IMR-90 (cell line): ENCODE measurements around the gene ALOXE3.

Experiments
- CEBPB ChIP-seq: IDR thresholded peaks from 2 replicates; pipeline ENCODE4 v1.6.1; 2012; ENCODE audit warnings: low read depth, low read length, improper control_type of control experiment
- CTCF ChIP-seq: conservative IDR thresholded peaks from 2 replicates; pipeline ENCODE4 v1.5.1; 2012; ENCODE audit warnings: mild to moderate bottlenecking, low read depth, low read length, improper control_type of control experiment
- MAZ ChIP-seq: IDR thresholded peaks from 2 replicates; pipeline ENCODE4 v1.6.1; 2012; ENCODE audit warnings: low read depth, mild to moderate bottlenecking, low read length, improper control_type of control experiment, moderate library complexity, borderline replicate concordance
- POLR2A ChIP-seq: IDR thresholded peaks from 2 replicates; pipeline ENCODE4 v1.6.1; 2012; ENCODE audit warnings: mild to moderate bottlenecking, low read depth, low read length
- USF2 ChIP-seq: fragments of 150-350 bp; IDR thresholded peaks from 2 replicates; pipeline ENCODE4 v1.6.1; 2017; ENCODE audit warnings: mild to moderate bottlenecking, antibody characterized with exemption, low read length, low read depth

GRCh38 chr17:8143581-8144400 lies 25.5 kb upstream of the ALOXE3 start:
- TF ChIP-seq CTCF (no peak), CEBPB (no peak), MAZ (no peak; the same call in 1 of the 2 replicates), USF2 (no peak), POLR2A (no peak; the same call in 1 of the 2 replicates)
